Peyer's patch (tissue), 4 donors: Measurements from ENCODE around the gene KRT8.

Experiments
- CTCF ChIP-seq, 6 experiments: fragments of 450-650 bp in 4 of 6; fragments of 200-600 bp in 2 of 6; sonication (generic) in 1 of 6; IDR thresholded peaks; one replicate each; pipeline ENCODE4 v1.5.1; 2017 to 2019; ENCODE audit warnings: antibody characterized with exemption in 6 of 6, mild to moderate bottlenecking in 3 of 6, moderate library complexity in 1 of 6
- POLR2A ChIP-seq, 2 donors: fragments of 450-650 bp; IDR thresholded peaks; one replicate each; pipeline ENCODE4 v1.5.1; 2017; ENCODE audit warnings: antibody characterized with exemption in 2 of 2, mild to moderate bottlenecking in 2 of 2, moderate library complexity in 2 of 2

- no peak for TF ChIP-seq CTCF (IDR thresholded peaks at IDR 0.05)
- TF ChIP-seq POLR2A (IDR thresholded peaks at IDR 0.05): no peak
Observed at GRCh38 chr12:52946334-52946733, 41.5 kb upstream of the KRT8 start.
